ENCODE measurements around the gene CROCC.
A peak's percentile ranks its signal among the peaks of the same experiment; 100 is the strongest.
"Not testable (repeated sequence)": the region's sequence is repeated elsewhere in the genome, so short reads cannot be mapped to it uniquely, and the experiment has no call there.

Gene CROCC

GRCh38 chr1:16896316-16897055 lies 25.2 kb upstream of the CROCC start:
- peak; percentile 59 for DNase-seq

DNA sequence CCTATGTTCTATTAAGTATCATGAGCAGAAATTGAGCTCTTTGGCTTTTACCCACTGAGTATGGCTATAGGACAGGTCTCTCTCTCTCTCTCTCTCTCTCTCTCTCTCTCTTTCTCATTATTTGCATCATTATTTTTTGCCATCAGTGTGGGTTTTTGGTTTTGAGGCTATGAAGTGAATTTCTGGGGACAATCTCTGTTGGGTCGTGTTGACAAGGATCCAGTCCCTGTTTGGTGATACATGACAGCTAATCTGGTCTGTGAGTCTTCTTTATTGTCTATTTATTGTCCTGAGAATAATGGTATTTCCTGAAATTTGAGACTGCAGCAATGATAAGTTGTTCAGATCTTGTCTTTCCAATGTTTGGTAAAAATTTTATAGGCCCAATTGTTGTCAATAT lies 24.1 kb upstream of the CROCC start:
- DNase-seq, result not testable (repeated sequence)

DNA sequence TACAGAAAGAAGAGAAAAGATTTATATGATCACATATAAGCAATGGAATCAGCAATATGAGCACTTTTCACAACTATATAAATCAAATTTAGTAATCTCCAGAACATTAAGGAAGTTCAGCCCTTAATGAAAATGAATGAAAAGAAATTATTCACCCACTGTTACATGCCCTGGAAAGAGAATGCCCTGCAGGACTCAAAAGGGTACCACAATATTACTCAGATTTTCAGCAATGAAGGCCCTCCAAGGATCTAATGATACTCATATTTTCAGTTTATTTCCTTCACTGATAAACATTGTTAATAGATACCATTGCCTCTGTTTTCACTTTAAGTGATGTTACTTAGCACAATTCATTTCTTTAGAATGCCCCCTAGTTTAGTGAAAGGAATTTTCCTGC lies 23.4 kb upstream of the CROCC start:
- not testable (repeated sequence) for DNase-seq

DNA sequence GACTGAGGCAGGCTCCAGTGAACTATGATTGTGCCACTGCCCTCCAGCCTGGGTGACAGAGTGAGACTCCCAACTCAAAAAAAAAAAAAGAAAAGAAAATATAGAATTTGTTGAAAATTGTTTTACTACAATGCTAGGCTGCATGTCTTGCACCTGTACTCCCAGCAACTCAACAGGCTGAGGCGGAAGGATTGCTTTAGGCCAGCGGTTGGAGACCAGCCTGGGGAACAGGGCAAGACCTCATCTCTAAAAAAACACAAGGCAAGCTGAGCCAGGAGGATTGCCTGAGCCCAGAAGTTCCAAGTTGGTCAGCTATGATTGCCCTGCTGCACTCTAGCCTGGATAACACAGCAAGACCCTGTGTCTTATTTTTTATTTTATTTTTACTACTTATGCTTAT lies 22.7 kb upstream of the CROCC start:
- not testable (repeated sequence) for DNase-seq

- peak; percentile 6 for DNase-seq
Observed at GRCh38 chr1:16900751-16901150, 21.0 kb upstream of the CROCC start.

DNA sequence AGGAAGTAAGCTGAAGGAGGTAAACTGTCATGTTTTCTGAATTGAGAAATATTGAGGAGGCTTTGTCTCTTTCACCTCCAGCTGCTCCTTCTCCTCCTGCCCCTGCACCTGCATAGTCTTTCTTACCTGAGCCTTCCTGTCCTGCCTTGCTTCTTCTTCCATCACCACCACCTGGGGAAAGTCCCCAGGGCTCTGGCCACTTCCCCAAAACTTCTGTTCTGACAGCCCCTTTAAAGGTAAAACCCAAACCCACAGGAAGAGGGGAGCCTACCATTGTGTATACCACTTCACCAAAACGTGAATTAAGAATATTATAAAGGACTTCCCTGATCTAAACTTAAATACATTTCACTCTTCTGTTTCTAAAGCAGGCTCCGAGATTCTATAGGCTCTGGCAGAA lies 20.4 kb upstream of the CROCC start:
- not testable (repeated sequence) for DNase-seq

- peak; percentile 39 for DNase-seq
Observed at GRCh38 chr1:16903054-16903453, 18.7 kb upstream of the CROCC start.

DNA sequence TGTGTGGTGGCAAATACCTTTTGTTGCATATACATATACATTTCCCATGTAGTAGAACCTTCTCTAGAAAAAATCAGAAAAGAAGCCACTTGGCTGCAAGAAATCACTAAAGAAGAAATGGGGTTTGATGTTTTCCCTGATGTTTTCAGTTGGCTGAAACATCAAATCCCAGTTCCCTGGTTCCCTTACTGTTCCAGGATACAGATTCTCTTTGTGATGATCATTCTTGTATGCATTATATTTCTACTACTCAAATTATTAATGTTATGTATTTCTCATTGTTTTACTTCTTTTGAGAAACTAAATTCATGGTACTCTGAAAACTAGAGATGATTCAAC lies 18.3 kb upstream of the CROCC start:
- DNase-seq, result no peak

DNA sequence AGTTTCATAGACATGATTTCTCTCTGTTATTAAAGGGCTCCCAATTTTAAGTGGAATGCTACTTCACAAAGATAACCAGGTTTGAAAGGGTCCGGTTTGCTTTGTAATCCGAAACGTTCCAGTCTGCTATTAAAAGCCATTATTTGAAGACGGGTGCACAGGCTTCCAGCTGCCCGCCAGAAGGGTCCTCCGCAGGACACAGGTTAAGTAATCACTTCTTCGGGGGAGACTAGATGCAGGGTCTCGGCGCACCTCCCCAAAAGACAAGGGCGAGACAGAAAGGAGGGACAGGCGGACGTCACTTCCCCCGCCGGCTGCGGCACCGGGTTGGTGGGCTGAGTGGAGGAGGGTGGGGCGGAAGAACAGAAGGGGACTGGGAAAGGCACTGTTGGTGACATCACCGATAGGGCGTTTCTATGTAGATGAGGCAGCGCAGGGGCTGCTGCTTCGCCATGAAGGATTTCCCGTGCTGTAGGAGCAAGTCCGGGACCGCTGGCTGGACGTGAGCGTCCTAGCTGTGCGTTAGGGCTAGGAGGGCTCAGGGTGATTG lies 17.1 kb upstream of the CROCC start:
- DNase-seq, result peak; percentile 95

DNA sequence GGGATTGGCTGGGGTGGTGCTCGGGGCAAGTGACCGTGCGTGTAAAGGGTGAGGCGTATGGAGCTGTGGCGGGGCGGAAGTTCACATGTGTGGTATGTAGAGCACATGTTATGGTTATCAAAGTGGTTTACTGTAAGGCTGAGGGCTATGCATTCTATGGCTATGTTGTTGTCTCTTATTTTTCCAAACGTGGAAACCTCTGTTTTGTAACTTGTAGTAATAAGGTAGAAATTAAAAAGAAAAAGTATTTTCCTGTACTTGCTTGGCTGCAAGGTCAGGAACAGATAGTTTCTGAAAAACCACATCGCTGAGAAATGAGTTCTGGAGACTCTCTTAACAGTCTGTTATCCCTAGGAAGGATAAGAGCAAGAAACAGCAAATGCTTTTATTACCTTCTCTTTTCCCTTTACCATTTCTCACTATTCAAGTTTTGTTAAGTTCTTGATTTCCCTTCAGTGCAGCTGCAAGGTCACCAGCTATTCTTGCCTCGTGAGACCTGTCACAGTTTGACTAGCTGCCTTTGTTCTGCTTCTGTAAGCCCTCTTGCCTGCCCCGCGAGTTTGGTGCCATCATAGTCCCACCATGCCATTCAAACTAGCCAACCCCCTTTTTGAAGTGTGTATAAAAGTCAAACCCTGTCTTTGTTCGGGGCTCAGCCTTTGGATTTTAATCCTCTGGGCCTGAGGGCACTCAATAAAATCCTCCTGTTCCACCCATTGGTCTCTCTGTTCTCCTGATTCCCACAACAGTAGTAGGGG lies 16.4 kb upstream of the CROCC start:
- peak; percentile 66 for DNase-seq

- DNase-seq, result no peak
Observed at GRCh38 chr1:16905868-16906702, 15.6 kb upstream of the CROCC start.

GRCh38 chr1:16906873-16907272 lies 14.9 kb upstream of the CROCC start:
- DNase-seq, result no peak

GRCh38 chr1:16907870-16908758 lies 13.6 kb upstream of the CROCC start:
- no peak for DNase-seq

- not testable (repeated sequence) for DNase-seq
Observed at GRCh38 chr1:16911851-16912721, 9.6 kb upstream of the CROCC start.

DNA sequence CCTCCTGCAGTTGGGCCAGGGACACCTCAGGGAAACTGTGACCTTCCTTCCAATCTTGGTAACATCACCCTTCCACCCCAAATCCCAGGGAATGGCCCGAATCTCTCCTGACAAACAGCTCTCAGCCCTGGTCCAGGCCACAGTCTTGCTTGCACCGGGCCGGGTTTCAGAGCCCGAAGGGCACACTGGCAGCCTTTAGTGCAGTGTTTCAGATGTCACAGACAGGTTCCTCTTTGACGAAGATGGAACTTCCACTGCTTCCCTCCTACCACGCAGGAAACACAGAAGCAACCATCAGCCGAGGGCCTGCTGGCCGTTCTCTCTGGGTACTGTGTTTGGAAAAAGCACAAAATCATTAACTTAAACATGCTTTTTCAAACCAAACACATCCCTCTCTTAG lies 9.0 kb upstream of the CROCC start:
- not testable (repeated sequence) for DNase-seq

GRCh38 chr1:16913181-16913832 lies 8.4 kb upstream of the CROCC start:
- no peak for DNase-seq

DNA sequence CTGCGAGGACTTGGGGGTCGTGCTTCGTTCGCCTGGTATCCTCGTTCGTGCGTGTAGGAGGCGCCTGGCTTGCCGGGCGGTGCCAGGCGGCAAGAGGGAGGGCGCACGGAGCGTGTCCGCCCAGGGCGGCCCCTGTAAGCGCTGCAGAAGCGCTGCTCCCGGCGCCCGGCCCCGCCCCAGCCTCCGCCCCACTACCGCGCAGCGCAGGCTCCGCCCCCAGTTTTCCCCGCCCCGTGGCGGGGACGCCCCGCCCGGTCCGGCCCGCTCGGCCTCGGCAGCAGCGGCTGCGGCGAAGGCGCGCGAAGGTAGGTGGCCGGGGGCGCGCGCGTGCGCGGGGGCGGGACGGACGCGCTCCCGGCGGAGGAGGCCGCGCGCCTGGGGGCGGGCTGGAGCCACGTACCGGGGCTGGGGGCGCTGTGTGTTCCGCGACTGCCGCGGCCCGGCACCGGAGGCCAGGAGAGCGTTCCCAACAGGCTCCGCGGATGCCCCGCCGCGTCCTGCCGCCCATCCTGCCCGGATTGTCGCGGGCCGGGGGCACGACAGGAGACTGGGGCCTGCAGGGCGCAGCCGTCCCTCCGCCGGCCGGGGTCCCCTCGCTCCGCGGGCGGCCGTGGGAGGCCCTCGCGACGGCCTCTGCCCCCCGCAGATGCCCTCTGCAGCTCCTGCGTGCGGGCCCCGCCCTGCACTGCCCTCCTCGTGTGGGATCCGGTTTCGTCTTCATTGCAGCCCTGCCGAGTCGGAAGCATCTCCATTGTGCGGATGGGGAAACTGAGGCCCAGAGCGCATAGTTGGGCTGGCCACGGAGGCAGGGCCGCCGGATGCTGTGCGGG lies 7.7 kb upstream of the CROCC start:
- peak; percentile 92 for DNase-seq

DNA sequence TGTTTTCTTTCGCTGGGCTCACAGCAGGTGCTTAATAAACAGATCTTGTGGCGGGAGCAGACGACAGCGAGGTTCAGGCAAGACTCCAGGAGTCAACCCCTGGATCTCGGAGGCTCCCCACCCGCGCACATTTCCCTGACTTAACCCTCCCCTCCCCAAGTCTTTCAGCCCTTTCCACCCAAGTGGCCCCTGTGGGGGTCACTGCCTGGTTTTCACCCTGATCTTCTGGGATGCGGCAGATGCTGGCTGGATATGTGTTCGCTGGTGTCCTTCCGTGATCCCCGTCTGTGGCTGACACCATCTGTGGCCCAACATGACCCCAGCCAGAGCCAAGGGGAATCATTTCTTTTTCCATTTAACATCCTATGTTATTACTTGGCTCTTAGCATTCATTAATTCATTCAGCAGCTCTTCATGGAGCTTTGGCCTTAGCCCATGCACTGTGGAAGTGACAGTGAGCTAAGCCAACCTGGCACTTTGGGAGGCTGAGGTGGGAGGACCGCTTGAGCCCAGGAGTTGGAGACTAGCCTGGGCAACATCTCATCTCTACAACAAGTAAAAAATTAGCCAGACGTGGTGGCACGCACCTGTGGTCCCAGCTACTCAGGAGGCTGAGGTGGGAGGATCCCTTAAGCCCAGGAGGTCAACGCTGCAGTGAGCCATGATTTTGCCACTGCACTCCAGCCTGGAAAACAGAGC lies 6.7 kb upstream of the CROCC start:
- DNase-seq, result peak; percentile 36

- DNase-seq, result no peak
Observed at GRCh38 chr1:16915627-16915973, 6.1 kb upstream of the CROCC start.

Measured in NCI-H69 (cell line).